HepG2 (cell line): ENCODE data around the gene GUCY1A2. TPM values are rescaled to one million over a fixed set of nuclear protein-coding genes. Genes with fewer than 3 reads are reported as not detected.

Experiments
- ATAC-seq: fragments of 200-7000 bp; cut with Tn5 transposase; 3 replicates; pipeline ENCODE4 v1.9.1; 2020; ENCODE audit warnings: mild to moderate bottlenecking, moderate library complexity
- BruUV-seq: library from RNA; stranded (reverse); fragments of 400-500 nt; replicated peaks from 2 replicates; lab custom pipeline; 2021; lab: Mats Ljungman, UMichigan
- CTCF ChIA-PET: fragments of 300-600 bp; formaldehyde crosslinking; extraction: SDS; loops from one replicate; lab custom pipeline; 2021; ENCODE audit warnings: low total read pairs, inconsistent platforms, low intra/inter-chr PET ratio; lab: Yijun Ruan, JAX
- POLR2A ChIA-PET: fragments of 350-600 bp; sonication (Branson Sonifier 250); formaldehyde crosslinking; loops from one replicate; lab custom pipeline; 2020; ENCODE audit warnings: antibody characterized with exemption, inconsistent platforms; lab: Yijun Ruan, JAX
- DNase-seq: peaks from one replicate; pipeline ENCODE4 v3.0.0-alpha.2; 2015; ENCODE audit warnings: low spot score
- FAIRE-seq: peaks from 3 replicates; lab custom pipeline; 2011; peaks lifted over from hg19 to GRCh38; lab: Jason Lieb, UNC
- H2AFZ ChIP-seq: one replicate; pipeline ENCODE4 v1.6.1; 2011; ENCODE audit warnings: low read length, inconsistent platforms
- H3K27ac ChIP-seq: fragments of 300-600 bp; 3 replicates; pipeline ENCODE4 v1.8.0; 2011; ENCODE audit warnings: mixed run types, mild to moderate bottlenecking, mixed read lengths, low read length, inconsistent platforms; ENCODE audit not compliant: insufficient read depth; ENCODE audit errors: extremely low read length
- H3K27me3 ChIP-seq, 2 experiments: fragments of 200-600 bp in 1 of 2; 2 replicates in 1 of 2; 3 replicates in 1 of 2; pipeline versions ENCODE4 v1.6.0 to v1.8.0; 2011; ENCODE audit warnings: low read length in 2 of 2, mild to moderate bottlenecking in 2 of 2, moderate library complexity in 2 of 2, inconsistent platforms in 1 of 2; ENCODE audit not compliant: insufficient read depth in 2 of 2, control insufficient read depth in 1 of 2
- H3K36me3 ChIP-seq, 2 experiments: fragments of 200-600 bp in 1 of 2; replicated peaks in 1 of 2; 2 replicates in 1 of 2; 3 replicates in 1 of 2; pipeline versions ENCODE4 v1.5.1 to v1.8.0; 2011; ENCODE audit warnings: low read length in 2 of 2, inconsistent platforms in 1 of 2; ENCODE audit not compliant: insufficient read depth in 2 of 2, control insufficient read depth in 1 of 2
- H3K4me1 ChIP-seq: 2 replicates; pipeline ENCODE4 v1.5.1; 2012; ENCODE audit warnings: low read length, inconsistent platforms; ENCODE audit not compliant: insufficient read depth
- H3K4me2 ChIP-seq: 2 replicates; pipeline ENCODE4 v1.6.0; 2011; ENCODE audit warnings: low read depth, low read length, inconsistent platforms
- H3K4me3 ChIP-seq, 3 experiments: fragments of 200-600 bp in 1 of 3; sonication (generic), shearing (Covaris generic) in 1 of 3; replicated peaks in 1 of 3; 2 replicates each; pipeline ENCODE4 v1.5.1; 2011 to 2016; ENCODE audit warnings: low read length in 3 of 3, inconsistent platforms in 2 of 3, low read depth in 2 of 3, mild to moderate bottlenecking in 2 of 3, control low read depth in 1 of 3, mixed read lengths in 1 of 3; ENCODE audit not compliant: insufficient read depth in 1 of 3
- H3K79me2 ChIP-seq: one replicate; pipeline ENCODE4 v1.6.1; 2011; ENCODE audit warnings: low read length, inconsistent platforms; ENCODE audit not compliant: insufficient read depth
- H3K9ac ChIP-seq: 2 replicates; pipeline ENCODE4 v1.6.0; 2011; ENCODE audit warnings: mild to moderate bottlenecking, low read depth, low read length, inconsistent platforms; ENCODE audit not compliant: insufficient read depth
- H3K9me3 ChIP-seq: 2 replicates; pipeline ENCODE4 v1.5.1; 2012; ENCODE audit warnings: mild to moderate bottlenecking, low read length
- H4K20me1 ChIP-seq: 2 replicates; pipeline ENCODE4 v1.6.0; 2011; ENCODE audit warnings: inconsistent platforms, mild to moderate bottlenecking, low read length, moderate library complexity; ENCODE audit not compliant: insufficient read depth
- RERE ChIP-seq: IDR thresholded peaks from 2 replicates; pipeline ENCODE4 v1.6.1; 2016; ENCODE audit warnings: low read depth, missing genetic modification reagents, missing compliant biosample characterization
- THAP11 ChIP-seq: IDR thresholded peaks from 2 replicates; pipeline ENCODE4 v1.6.1; 2016; ENCODE audit warnings: missing biosample characterization, missing genetic modification reagents
- ZFP36 ChIP-seq: fragments of 150-350 bp; IDR thresholded peaks from 2 replicates; pipeline ENCODE4 v1.6.1; 2018; ENCODE audit warnings: borderline replicate concordance, low read length, low read depth; ENCODE audit not compliant: partially characterized antibody
- ZHX2 ChIP-seq, 2 experiments: sonication (generic) in 1 of 2; formaldehyde crosslinking in 1 of 2; IDR thresholded peaks; 2 replicates each; pipeline versions ENCODE4 v1.6.1 to v1.9.0; 2014 to 2022; ENCODE audit warnings: antibody characterized with exemption in 1 of 2, borderline replicate concordance in 1 of 2, inconsistent platforms in 1 of 2, low read depth in 1 of 2, missing genetic modification reagents in 1 of 2
- ZNF292 ChIP-seq: sonication (generic); formaldehyde crosslinking; IDR thresholded peaks from 2 replicates; pipeline ENCODE4 v1.8.1; 2022; ENCODE audit warnings: mild to moderate bottlenecking, low read depth, missing genetic modification reagents, borderline replicate concordance
- ZNF562 ChIP-seq: sonication (generic); formaldehyde crosslinking; IDR thresholded peaks from 2 replicates; pipeline ENCODE4 v1.8.0; 2022; ENCODE audit warnings: missing genetic modification reagents, borderline replicate concordance
- ZNF567 ChIP-seq: sonication (generic); formaldehyde crosslinking; IDR thresholded peaks from 2 replicates; pipeline ENCODE4 v1.8.1; 2023; ENCODE audit warnings: mild to moderate bottlenecking, missing genetic modification reagents, borderline replicate concordance
- ZNF710 ChIP-seq: sonication (generic); formaldehyde crosslinking; IDR thresholded peaks from 2 replicates; pipeline ENCODE4 v1.5.0; 2020; ENCODE audit warnings: mild to moderate bottlenecking, missing genetic modification reagents, borderline replicate concordance
- ZSCAN31 ChIP-seq: sonication (generic); formaldehyde crosslinking; IDR thresholded peaks from 2 replicates; pipeline ENCODE4 v1.5.0; 2020; ENCODE audit warnings: low read depth, mild to moderate bottlenecking, missing genetic modification reagents
- in situ Hi-C: cut with HindIII; loops from 2 replicates; pipeline ENCODE4 v1.10.0; 2017; ENCODE audit warnings: low pct_unique_long_range_greater_than_20kb; ENCODE audit not compliant: extremely low pct_ligation_motif_present
- intact Hi-C: fragments of 100-400 bp; cut with micrococcal nuclease; formaldehyde crosslinking; loops from one replicate; pipeline ENCODE4 v1.10.0; 2022; ENCODE audit not compliant: unreplicated experiment
- polyA plus RNA-seq, 8 experiments: library from polyadenylated mRNA; depleted of rRNA in 3 of 8; stranded (reverse) in 7 of 8; unstranded in 1 of 8; fragments of >200 nt; fragmentation: Illumina TruSeq in 4 of 8; extraction: Trizol in 4 of 8; gene quantifications; 2 replicates each; pipeline versions ENCODE4 v1.2.1 to v1.2.3, GENCODE V29; 2011 to 2016; ENCODE audit warnings: low read depth in 4 of 8, missing spikeins in 1 of 8, mixed read lengths in 1 of 8; ENCODE audit not compliant: insufficient read depth in 1 of 8
- total RNA-seq, 5 experiments: library from RNA; depleted of rRNA; stranded (reverse); fragments of >200 nt; fragmentation: Illumina TruSeq; extraction: Trizol; gene quantifications; 2 replicates each; pipeline ENCODE4 v1.2.3, GENCODE V29; 2016; ENCODE audit warnings: low read depth in 1 of 5

GUCY1A2 gene
- total and polyA plus RNA-seq, 2 of the 13 experiments (the other 11 are each of a cell fraction or from before 2014, with no cell fraction given) = 0.01 to 0.07 TPM

- no peak for TF ChIP-seq RERE (CRISPR knock-in tag)
- TF ChIP-seq ZNF292 (CRISPR knock-in tag) = no peak
- no peak for TF ChIP-seq ZNF562 (CRISPR knock-in tag)
- TF ChIP-seq THAP11 = no peak
- no peak for TF ChIP-seq ZNF710 (CRISPR knock-in tag)
Measured at GRCh38 chr11:106852779-106853178, 165.5 kb downstream of the GUCY1A2 start (continued).

- POLR2A ChIA-PET = no interaction called here
- FAIRE-seq = no peak
- TF ChIP-seq ZSCAN31 (CRISPR knock-in tag) (no peak), ZHX2 (IDR thresholded peaks at IDR 0.05; ENCODE audit: low read depth) (no peak), ZHX2 (CRISPR knock-in tag; IDR thresholded peaks at IDR 0.05; ENCODE audit: borderline replicate concordance) (no peak), ZNF567 (CRISPR knock-in tag) (no peak), ZFP36 (no peak)
Measured at GRCh38 chr11:106848526-106848925, 169.8 kb downstream of the GUCY1A2 start.

More at GRCh38 chr11:106848526-106848925, 169.8 kb downstream of the GUCY1A2 start:
- Histone ChIP-seq H3K36me3 (no peaks in the 10 kb centered on the region), H3K27ac (no peak overlapping the region), H3K79me2 (no peaks in the 10 kb centered on the region), H3K27me3 (no peaks in the 10 kb centered on the region), H3K9me3 (no peaks in the 10 kb centered on the region), H3K4me3 (no peak overlapping the region), H2AFZ (no peak overlapping the region), H3K4me1 (no peaks in the 10 kb centered on the region), H4K20me1 (no peaks in the 10 kb centered on the region), H3K9ac (no peak overlapping the region), H3K4me2 (no peak overlapping the region)
- CTCF ChIA-PET = no interaction called here
- no peak for DNase-seq
- no peak for ATAC-seq
- in situ Hi-C loops (no loop called here), intact Hi-C loops (no loop called here)
- BruUV-seq = no TSS peak
